ENCODE results near the gene CDYL2.

CDYL2 gene

DNA sequence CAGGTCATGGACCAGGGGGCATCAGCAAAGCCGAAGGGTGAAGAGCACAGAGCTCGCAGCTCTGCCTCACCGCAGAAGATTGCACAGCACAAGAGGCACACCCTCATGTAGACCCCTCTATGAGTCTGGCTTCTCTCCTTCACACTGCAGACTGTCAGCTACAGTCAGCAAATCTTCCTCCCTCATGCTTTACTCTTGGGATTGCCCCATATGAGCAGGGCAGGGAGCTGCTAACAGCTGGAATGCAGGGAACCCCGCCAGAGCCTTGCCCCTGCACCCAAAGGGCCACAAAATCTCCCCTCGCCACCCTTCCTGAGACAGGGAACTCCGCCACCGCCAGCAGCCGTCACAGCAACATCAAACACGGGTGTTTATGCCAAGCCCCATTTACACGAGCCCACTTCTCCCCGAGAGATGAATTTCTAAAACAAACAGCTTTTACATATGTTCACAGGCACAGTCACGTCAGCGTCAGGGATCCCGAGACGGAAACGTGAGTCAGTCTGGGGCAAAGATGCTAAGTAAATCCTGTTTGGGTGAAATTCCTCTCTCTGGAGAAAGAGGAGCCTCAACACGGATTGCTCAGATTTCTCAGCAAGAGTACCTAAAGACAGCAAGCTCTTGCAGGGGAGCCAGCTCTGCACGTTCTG, 121.9 kb downstream of the CDYL2 start:
- no peak for TF ChIP-seq CTCF (IDR thresholded peaks at IDR 0.05; ENCODE audit: insufficient read depth, low read depth, low read length, missing control alignments)
- no peak for DNase-seq (ENCODE audit: low read depth)
- H3K4me3 ChIP-seq (ENCODE audit: low read depth, low read length): no peak overlapping the region

DNA sequence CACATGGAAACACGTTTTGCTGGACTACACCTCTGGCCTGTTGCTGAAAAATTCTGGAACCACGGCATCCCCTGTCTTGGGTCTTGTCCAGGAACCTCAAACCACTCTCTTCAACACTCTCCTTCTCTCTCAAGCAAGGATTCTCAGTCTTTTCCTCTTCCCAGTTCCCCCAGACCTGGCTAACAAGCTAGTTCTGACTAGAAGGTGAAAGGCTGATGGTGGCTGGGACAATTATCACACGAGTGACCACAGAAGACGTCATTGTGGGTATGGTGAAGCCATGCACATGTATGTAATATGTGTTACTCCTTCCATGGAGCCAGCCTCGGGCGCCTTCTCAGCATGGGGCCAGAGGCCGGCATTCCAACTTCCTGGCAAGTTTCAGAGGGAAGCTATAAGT, 123.0 kb downstream of the CDYL2 start:
- TF ChIP-seq CTCF (IDR thresholded peaks at IDR 0.05; ENCODE audit: insufficient read depth, low read depth, low read length, missing control alignments): no peak
- DNase-seq (ENCODE audit: low read depth): no peak
- no peak overlapping the region for H3K4me3 ChIP-seq (ENCODE audit: low read depth, low read length)

GRCh38 chr16:80680839-80681238, 123.6 kb downstream of the CDYL2 start:
- no peak for TF ChIP-seq CTCF (IDR thresholded peaks at IDR 0.05; ENCODE audit: insufficient read depth, low read depth, low read length, missing control alignments)
- no peak overlapping the region for H3K4me3 ChIP-seq (ENCODE audit: low read depth, low read length)
- no peak for DNase-seq (ENCODE audit: low read depth)

GRCh38 chr16:80680046-80680445, 124.4 kb downstream of the CDYL2 start:
- no peak for DNase-seq (ENCODE audit: low read depth)
- no peak overlapping the region for H3K4me3 ChIP-seq (ENCODE audit: low read depth, low read length)
- no peak for TF ChIP-seq CTCF (IDR thresholded peaks at IDR 0.05; ENCODE audit: insufficient read depth, low read depth, low read length, missing control alignments)

GRCh38 chr16:80674884-80675283, 129.5 kb downstream of the CDYL2 start:
- DNase-seq (ENCODE audit: low read depth): no peak
- TF ChIP-seq CTCF (IDR thresholded peaks at IDR 0.05; ENCODE audit: insufficient read depth, low read depth, low read length, missing control alignments): no peak
- no peak overlapping the region for H3K4me3 ChIP-seq (ENCODE audit: low read depth, low read length)

GRCh38 chr16:80672379-80672778, 132.0 kb downstream of the CDYL2 start:
- DNase-seq (ENCODE audit: low read depth): no peak
- H3K4me3 ChIP-seq (ENCODE audit: low read depth, low read length): no peak overlapping the region
- TF ChIP-seq CTCF (IDR thresholded peaks at IDR 0.05; ENCODE audit: insufficient read depth, low read depth, low read length, missing control alignments): no peak

DNA sequence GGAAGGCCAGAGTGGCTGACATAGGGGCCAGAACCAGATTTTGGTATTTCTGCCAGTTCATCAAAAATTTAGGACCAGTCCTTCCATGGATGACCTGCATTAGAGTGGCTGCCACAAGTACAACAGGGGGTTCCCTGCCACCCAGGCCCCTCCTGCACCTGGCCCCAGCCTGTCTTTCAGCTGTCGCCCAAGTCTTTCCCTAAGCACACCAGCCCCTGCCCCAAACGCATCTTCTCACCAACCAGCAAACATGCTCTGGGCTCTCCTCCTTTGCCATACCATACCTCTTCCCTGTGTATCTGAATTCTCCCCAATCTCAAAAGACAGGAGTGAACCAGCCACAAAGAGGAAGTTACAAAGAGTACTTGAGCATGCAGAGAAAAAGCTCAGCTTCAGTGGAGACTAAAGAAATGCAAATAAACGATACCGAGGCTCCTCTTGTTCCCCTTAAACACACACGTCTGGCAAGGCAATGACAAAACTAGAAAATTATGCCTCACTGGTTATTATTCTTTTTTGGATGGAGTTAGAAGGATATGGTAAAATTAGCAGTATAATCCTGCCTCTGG, 133.0 kb downstream of the CDYL2 start:
- peak; percentile 57 for DNase-seq (ENCODE audit: low read depth)
- TF ChIP-seq CTCF (IDR thresholded peaks at IDR 0.05; ENCODE audit: insufficient read depth, low read depth, low read length, missing control alignments): no peak
- H3K4me3 ChIP-seq (ENCODE audit: low read depth, low read length): no peak overlapping the region
